LNCAP (cell line): ENCODE data around the gene PKDCC.

Experiments
- TF ChIP-seq, protein P1 (sequence below): fragments of 450-650 bp; IDR thresholded peaks from 2 replicates; pipeline ENCODE4 v1.5.1; 2017; ENCODE audit warnings: mild to moderate bottlenecking

Gene PKDCC

DNA sequence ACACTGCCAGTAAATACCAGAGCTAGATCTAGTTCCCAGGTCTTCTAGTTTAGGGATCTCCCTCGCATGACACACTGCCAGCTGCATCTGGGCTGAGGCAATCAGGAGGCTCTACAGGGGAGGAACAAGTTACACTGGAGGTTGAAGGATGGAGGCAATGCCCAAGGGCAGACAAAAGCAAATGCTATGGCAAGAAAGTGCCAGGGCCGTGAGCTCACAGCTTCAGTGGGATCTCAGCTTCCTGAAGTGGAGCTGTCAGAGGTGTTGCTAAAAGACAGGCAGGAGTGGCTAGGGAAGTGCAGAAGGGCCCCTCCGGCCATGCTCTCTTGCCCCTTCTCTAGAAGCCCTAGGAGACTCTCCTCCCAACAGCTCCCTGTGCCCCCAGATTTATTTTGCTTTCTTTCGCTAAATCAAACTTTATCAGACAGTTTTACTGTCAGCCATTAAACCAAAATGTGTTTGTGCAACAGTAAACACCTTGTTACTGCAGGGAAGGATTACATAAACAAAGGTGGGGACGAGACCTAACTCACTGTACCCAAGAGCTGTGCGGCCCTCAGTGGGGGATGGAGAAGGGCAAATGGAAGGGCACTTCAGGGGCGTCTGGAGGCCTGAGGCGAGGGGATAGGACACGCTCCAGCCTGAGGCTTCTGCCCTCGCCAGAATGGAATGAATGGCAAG lies 39.4 kb upstream of the PKDCC start:
- TF ChIP-seq, protein P1, sequence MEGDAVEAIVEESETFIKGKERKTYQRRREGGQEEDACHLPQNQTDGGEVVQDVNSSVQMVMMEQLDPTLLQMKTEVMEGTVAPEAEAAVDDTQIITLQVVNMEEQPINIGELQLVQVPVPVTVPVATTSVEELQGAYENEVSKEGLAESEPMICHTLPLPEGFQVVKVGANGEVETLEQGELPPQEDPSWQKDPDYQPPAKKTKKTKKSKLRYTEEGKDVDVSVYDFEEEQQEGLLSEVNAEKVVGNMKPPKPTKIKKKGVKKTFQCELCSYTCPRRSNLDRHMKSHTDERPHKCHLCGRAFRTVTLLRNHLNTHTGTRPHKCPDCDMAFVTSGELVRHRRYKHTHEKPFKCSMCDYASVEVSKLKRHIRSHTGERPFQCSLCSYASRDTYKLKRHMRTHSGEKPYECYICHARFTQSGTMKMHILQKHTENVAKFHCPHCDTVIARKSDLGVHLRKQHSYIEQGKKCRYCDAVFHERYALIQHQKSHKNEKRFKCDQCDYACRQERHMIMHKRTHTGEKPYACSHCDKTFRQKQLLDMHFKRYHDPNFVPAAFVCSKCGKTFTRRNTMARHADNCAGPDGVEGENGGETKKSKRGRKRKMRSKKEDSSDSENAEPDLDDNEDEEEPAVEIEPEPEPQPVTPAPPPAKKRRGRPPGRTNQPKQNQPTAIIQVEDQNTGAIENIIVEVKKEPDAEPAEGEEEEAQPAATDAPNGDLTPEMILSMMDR: no peak

DNA sequence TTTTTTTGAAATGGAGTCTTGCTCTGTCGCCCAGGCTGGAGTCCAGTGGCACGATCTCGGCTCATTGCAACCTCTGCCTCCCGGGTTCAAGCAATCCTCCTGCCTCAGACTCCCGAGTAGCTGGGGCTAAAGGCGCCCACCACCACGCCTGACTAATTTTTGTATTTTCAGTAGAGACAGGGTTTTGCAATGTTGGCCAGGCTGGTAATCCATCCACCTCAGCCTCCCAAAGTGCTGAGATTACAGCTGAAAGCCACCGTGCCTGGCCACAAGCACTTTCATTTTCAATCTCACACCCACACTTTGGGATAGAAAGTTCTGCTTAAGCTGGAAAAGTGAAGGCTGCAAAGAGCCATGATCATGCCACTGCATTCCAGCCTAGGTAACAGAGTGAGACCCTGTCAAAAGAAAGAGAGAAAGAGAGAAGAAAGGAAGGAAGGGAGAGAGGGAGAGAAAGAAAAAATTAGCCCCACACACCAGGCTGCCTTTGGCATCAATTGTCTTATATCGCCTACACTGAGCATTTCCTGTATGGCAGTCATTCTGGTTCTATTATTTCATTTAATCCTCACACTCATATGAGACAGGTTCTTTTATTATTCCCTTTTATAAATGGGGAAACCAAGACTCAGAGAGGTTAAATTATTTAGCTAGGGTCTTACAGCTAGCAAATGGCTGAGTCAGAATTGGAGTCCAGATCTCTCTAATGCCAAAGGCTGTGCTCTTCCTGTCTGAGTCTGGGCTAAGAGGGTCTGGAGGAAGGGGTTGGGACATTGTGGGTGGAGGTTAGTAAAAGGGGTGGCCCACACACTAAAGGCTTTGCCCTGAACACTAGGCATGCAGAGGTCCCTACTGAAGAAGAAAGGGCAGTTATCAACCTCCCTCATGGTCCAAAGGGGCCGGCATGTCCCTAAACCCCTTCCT lies 37.9 kb upstream of the PKDCC start:
- TF ChIP-seq, protein P1: no peak

DNA sequence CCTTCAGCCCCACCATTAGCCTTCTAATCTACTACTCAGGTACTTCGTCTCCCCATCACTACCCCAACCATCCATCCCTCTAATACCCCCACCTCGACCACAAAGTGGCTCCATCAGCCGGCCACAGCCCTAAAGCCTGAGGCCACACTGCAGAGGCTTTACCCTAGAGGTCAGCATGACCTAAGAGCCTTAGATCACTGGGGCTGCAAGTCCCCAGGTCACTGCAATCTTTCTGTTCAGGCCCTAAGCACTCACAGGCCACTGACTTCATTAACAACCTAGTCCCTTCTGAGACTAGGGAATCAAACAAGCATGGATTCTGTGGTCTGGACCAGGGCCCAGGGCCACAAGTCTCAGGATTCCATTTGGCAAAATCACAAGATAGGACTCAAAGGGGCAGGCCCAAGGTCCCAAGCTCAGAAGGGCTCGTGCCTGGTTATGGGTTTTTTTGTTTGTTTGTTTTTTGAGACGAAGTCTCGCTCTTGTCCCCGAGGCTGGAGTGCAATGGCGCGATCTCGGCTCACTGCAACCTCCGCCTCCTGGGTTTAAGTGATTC lies 37.0 kb upstream of the PKDCC start:
- TF ChIP-seq, protein P1: no peak

DNA sequence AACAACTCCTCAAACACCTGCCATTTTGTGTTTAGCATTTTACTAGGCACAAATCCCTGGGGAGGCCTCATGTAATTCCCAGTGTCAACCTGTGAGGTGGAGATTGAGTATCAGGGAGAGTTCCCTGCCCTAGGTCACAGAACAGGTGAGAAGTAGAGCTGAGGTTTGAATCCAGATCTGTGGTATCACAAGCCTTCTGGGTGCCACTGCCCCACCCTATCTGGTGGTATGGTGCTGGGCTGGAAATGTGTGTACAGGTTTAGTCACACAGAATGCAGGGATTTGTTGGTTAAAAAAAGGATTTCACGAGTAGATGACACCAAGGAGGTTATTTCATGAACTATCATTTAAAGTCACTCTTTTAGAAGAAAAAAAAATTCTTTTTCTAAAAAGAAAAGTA lies 35.7 kb upstream of the PKDCC start:
- TF ChIP-seq, protein P1: no peak

DNA sequence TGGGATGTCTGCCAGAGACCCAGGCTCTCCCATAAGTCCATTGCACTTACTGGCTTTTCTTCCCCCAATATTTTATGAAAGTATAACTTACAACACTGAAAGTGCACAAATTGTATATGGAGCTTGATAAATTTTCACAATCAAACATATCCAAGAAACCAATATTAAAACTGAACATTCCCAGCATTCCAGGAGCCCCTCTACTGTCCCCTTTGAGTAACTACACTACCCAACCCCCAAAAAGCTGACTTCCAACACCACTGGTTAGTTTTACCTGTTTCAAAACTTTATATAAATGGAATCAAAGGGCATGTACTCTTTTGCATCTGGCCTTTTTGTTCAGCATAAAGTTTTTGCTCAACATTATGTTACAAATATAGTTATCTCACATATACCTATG lies 35.2 kb upstream of the PKDCC start:
- TF ChIP-seq, protein P1: no peak

DNA sequence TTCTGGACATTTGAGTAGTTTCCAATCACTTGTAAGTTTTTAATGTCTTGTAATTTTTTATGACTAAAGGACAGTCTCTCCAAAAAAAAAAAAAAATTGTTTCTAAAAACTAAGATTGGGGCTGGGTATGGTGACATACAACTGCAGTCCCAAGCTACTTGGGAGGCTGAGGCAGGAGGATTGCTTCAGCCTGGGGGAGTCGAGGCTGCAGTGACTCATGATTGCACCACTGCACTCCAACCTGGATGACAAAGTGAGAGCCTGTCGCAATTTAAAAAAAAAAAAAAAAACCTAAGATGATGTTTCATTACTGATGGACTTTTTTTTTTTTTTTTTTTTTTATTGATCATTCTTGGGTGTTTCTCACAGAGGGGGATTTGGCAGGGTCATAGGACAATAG lies 34.4 kb upstream of the PKDCC start:
- TF ChIP-seq, protein P1: no peak

DNA sequence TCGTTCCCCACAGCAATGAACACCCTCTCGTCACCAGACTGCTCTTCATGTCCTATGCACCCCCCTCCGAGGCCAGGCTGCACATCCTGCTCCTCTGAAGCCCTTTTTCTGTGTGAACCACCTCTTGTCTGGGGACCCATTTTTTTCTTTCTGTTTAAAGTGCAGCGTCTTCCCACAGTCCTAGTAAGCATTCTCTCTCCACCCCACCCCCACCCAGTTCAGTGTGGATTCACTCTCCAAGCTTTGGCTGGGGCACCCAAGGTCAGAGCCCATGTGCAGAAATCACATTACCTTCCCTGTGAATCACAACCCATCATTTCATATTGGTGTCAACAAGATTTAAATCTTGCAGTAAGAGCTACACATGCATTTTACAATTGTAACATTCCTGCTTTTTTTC lies 26.4 kb upstream of the PKDCC start:
- TF ChIP-seq, protein P1: no peak
